HFFc6 (cell line): ENCODE measurements around the gene MIF4GD. TPM values are rescaled to one million over a fixed set of nuclear protein-coding genes. Genes with fewer than 3 reads are reported as not detected.
A peak's percentile ranks its signal among the peaks of the same experiment; 100 is the strongest.

Source experiments
- DNase-seq: peaks from one replicate; pipeline ENCODE4 v3.0.0-alpha.2; 2018
- H3K27ac Mint-ChIP-seq: 2 replicates; pipeline ENCODE4 v1.8.0; 2020; ENCODE audit warnings: mild to moderate bottlenecking, mixed read lengths
- H3K27me3 Mint-ChIP-seq: 2 replicates; pipeline ENCODE4 v1.8.0; 2021; ENCODE audit warnings: mild to moderate bottlenecking, moderate library complexity, mixed read lengths; ENCODE audit not compliant: insufficient read depth
- H3K36me3 Mint-ChIP-seq: 2 replicates; pipeline ENCODE4 v1.8.0; 2021; ENCODE audit warnings: low read depth, mixed read lengths
- H3K4me1 Mint-ChIP-seq: 2 replicates; pipeline ENCODE4 v1.8.0; 2020; ENCODE audit warnings: low read depth, mixed read lengths
- H3K4me3 Mint-ChIP-seq: 2 replicates; pipeline ENCODE4 v1.8.0; 2020; ENCODE audit warnings: mild to moderate bottlenecking, moderate library complexity, mixed read lengths
- H3K9me3 Mint-ChIP-seq: 2 replicates; pipeline ENCODE4 v1.8.0; 2020; ENCODE audit warnings: mild to moderate bottlenecking, mixed read lengths
- CTCF ChIP-seq: fragments of 200-600 bp; sonication (generic); IDR thresholded peaks from 2 replicates; pipeline ENCODE4 v1.5.0; 2021; ENCODE audit warnings: antibody characterized with exemption, mild to moderate bottlenecking
- total RNA-seq, 6 experiments: library from RNA; stranded (reverse); fragmentation: NEBNext Ultra II Directional; extraction: Animal tissue kit (Norgen Biotek cat#: 25700); gene quantifications; 2 replicates in 1 of 6; 3 replicates in 5 of 6; pipeline ENCODE4 v1.2.3, GENCODE V29; 2021

The MIF4GD gene
- total RNA-seq, 6 experiments from 2014 or later, result 8.8 to 10.8 (median 10.0) TPM

GRCh38 chr17:75266316-75267152, 4.5 kb downstream of the MIF4GD start:
- no peaks in the 10 kb centered on the region for H3K27me3 Mint-ChIP-seq
- TF ChIP-seq CTCF, result no peak
- H3K27ac Mint-ChIP-seq, result no peak overlapping the region
- H3K36me3 Mint-ChIP-seq, result peaks cover 13% of the 10 kb centered on the region
- H3K4me1 Mint-ChIP-seq, result peaks cover 25% of the 10 kb centered on the region
- H3K4me3 Mint-ChIP-seq, result no peak overlapping the region
- H3K9me3 Mint-ChIP-seq, result no peaks in the 10 kb centered on the region
- DNase-seq, result no peak

- H3K4me1 Mint-ChIP-seq, result peaks cover 26% of the 10 kb centered on the region
- TF ChIP-seq CTCF, result no peak
- no peak overlapping the region for H3K27ac Mint-ChIP-seq
- H3K27me3 Mint-ChIP-seq, result no peaks in the 10 kb centered on the region; the same call in 1 of the 2 replicates
- H3K4me3 Mint-ChIP-seq, result no peak overlapping the region
- DNase-seq, result no peak
- no peaks in the 10 kb centered on the region for H3K9me3 Mint-ChIP-seq
- H3K36me3 Mint-ChIP-seq, result peaks cover 13% of the 10 kb centered on the region
Observed at GRCh38 chr17:75265614-75266315, 5.3 kb downstream of the MIF4GD start.

- DNase-seq, result no peak
- H3K36me3 Mint-ChIP-seq, result peaks cover 13% of the 10 kb centered on the region
- no peak for TF ChIP-seq CTCF
- no peaks in the 10 kb centered on the region; the same call in 1 of the 2 replicates for H3K27me3 Mint-ChIP-seq
- no peaks in the 10 kb centered on the region for H3K9me3 Mint-ChIP-seq
- H3K4me1 Mint-ChIP-seq, result peaks cover 40% of the 10 kb centered on the region
- H3K4me3 Mint-ChIP-seq, result peak overlapping the region; percentile 100
- H3K27ac Mint-ChIP-seq, result no peak overlapping the region
Observed at GRCh38 chr17:75263055-75263454, 8.0 kb downstream of the MIF4GD start.

GRCh38 chr17:75262112-75262606, 8.9 kb downstream of the MIF4GD start:
- no peaks in the 10 kb centered on the region; the same call in 1 of the 2 replicates for H3K27me3 Mint-ChIP-seq
- no peaks in the 10 kb centered on the region for H3K9me3 Mint-ChIP-seq
- peak overlapping the region; percentile 100 for H3K4me3 Mint-ChIP-seq
- H3K27ac Mint-ChIP-seq, result peak overlapping the region; percentile 100
- H3K4me1 Mint-ChIP-seq, result peaks cover 49% of the 10 kb centered on the region
- DNase-seq, result no peak
- peaks cover 13% of the 10 kb centered on the region for H3K36me3 Mint-ChIP-seq
- no peak for TF ChIP-seq CTCF

GRCh38 chr17:75261336-75262111, 9.5 kb downstream of the MIF4GD start, which contains the start of the genes GGA3 and MRPS7:
TSS of gene GGA3 (minus strand) at chr17:75261606. CDS start at chr17:75261587, 19 bp downstream.
TSS of gene MRPS7 (plus strand) at chr17:75261879. CDS start at chr17:75261901, 22 bp downstream.
- no peak for TF ChIP-seq CTCF
- H3K4me1 Mint-ChIP-seq, result peaks cover 51% of the 10 kb centered on the region
- no peaks in the 10 kb centered on the region; the same call in 1 of the 2 replicates for H3K27me3 Mint-ChIP-seq
- peaks cover 13% of the 10 kb centered on the region for H3K36me3 Mint-ChIP-seq
- H3K9me3 Mint-ChIP-seq, result no peaks in the 10 kb centered on the region
- peak within 1 kb of the TSS; percentile 100 for H3K27ac Mint-ChIP-seq
- peak; percentile 88 for DNase-seq
- H3K4me3 Mint-ChIP-seq, result peak within 1 kb of the TSS; percentile 100
